HT1080 (cell line): ENCODE data around the gene METTL4. TPM values are rescaled to one million over a fixed set of nuclear protein-coding genes. Genes with fewer than 3 reads are reported as not detected.
A peak's percentile ranks its signal among the peaks of the same experiment; 100 is the strongest.
"Not testable (repeated sequence)": the region's sequence is repeated elsewhere in the genome, so short reads cannot be mapped to it uniquely, and the experiment has no call there.

Experiments used
- DNase-seq: peaks from one replicate; pipeline ENCODE4 v3.0.0-alpha.2; 2015; ENCODE audit warnings: low read depth
- total RNA-seq: library from RNA; depleted of rRNA; stranded (reverse); fragments of >200 nt; shearing (Covaris generic); gene quantifications from 2 replicates; pipeline ENCODE4 v1.2.3, GENCODE V29; 2014

Gene METTL4
- total RNA-seq, 1 experiment from 2014 or later: 4.5 TPM

DNA sequence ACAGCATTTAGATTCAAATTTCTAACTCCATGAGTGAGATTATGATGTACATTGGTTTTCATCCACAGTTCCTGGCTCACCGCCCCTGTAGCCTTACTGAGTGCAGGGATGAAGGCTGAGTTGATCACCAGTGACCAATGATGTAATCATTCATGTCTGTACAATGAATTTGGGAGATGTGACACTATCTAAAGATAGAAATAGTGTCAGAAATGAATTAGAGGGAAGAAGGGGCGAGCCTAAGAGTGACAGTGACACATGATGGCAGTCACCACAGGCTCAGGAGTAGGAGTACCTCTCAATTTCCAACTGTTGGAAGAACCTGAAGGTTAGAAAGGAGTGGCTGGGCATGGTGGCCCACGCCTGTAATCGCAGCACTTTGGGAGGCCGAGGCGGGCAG lies 3.2 kb downstream of the METTL4 start:
- no peak for DNase-seq

- no peak for DNase-seq
Measured at GRCh38 chr18:2564373-2564772, 6.9 kb downstream of the METTL4 start.

DNA sequence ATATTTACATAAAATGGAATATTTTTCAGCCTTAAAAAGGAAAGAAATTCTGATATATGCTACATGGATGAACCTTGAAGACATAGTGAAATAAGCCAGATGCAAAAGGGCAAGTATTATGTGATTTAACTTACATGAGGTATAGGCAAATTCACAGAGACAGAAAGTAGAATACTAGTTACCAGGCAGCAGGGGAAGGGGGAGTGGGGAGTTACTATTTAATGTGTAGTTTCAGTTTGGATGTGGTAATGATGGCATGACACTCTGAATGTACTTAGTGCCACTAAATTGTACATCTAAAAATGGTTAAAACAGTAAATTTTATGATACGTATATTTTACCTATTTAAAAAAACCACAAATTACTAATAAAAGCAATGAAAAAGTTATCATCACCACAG lies 12.1 kb downstream of the METTL4 start:
- no peak for DNase-seq

DNA sequence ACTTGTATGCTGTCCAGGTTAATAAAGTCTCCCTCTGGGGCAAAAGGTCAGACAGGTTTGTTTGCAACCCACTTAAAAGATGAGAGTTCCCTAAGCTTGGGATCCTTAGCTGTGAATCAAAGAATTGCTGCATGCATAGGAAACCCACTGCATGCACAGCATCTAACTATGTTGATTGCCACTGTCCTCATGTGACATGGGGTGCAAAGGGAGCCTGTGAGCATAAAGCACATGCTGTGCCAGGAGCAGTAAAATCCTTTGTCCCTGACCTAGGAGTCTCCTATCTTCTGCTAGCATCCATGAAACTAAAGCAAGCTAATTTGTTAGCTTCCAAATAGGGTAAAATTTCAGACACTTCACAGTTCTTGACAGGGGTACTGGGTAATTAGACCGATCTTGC lies 13.8 kb downstream of the METTL4 start:
- no peak for DNase-seq

DNA sequence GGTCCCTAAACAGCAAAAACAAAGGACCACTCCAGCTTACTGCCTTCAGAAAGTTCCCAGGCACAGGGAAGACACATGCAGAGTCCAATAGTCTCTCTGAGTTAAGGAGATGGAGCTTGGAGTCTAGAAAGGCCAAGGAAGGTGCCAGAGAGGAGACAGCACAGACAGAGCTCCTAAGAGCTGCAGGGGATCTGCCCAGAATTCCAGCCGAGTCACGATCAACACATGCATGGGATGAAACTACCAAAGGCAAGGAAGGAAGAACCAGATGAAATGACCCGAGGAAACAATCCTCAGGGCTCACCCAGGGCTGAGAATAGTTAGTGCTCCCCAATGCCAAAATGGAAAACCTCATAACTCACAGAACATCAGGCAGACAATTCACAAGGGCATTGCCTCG lies 15.4 kb downstream of the METTL4 start:
- DNase-seq: no peak

DNA sequence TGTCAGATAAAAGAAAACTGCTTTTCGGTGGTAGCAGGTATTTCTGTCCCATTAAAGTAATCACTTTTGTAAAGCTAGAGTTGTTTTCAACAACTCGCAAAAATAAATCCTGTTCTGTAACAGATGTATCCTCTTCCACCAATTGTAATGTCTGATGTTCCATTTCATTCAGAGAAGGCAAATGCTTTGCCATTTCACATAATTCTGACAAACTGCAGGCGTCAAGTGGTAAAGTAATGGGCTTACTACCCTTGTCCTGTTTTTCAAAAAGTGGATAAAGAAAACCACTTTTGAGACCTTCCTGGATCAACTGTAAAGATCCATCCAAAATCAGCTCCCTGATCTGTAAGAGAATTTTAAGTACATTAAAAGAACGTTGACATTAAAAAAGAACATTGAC lies 16.6 kb downstream of the METTL4 start:
- no peak for DNase-seq

DNA sequence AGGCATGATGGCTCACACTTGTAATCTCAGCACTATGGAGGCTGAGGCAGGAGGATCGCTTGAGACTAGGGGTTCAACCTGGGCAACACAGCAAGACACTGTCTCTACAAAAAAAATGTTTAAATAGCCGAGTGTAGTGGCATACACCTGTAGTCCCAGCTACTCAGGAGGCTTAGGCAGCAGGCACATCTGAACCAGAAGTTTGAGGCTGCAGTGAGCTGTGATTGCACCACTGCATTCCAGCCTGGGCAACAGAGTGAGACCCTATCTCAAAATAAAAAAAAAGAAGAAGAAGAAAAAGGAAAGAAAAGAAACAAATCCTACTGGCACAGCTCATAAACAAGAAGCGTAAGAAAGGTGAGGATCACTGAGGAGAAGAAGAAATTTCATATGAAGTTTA lies 19.9 kb downstream of the METTL4 start:
- DNase-seq: no peak

- DNase-seq: no peak
Measured at GRCh38 chr18:2549462-2549861, 21.8 kb downstream of the METTL4 start.

DNA sequence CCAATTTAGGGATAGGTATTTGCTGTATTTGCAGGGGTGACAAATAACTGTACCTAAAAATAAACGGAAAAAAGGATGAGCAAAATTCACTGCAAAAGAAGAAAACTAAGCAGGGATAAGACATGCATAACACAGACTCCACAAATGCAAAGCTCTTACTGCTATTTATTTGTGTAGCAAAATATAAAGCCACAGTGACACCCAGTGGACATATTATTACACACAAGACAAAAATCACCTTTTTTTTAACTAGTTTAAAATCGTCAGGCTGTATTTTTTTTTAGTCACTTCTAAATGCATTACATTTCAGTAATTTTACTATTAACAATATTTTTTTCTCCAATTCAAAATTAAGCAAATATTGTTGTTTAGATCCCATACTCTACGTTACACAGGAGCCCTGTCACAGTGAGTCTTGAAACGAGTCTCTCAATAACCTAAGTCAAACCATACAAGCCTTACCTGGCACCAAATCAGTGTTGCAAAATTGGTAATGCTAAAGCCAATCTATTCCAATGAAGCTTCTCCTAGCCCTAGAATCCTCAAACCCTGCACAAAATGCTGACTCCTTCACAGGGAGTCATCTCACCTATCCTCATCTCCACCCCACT lies 23.7 kb downstream of the METTL4 start:
- peak; percentile 25 for DNase-seq

GRCh38 chr18:2545155-2545554 lies 26.1 kb downstream of the METTL4 start:
- DNase-seq: no peak

- DNase-seq: not testable (repeated sequence)
Measured at GRCh38 chr18:2541925-2542563, 29.3 kb downstream of the METTL4 start.

DNA sequence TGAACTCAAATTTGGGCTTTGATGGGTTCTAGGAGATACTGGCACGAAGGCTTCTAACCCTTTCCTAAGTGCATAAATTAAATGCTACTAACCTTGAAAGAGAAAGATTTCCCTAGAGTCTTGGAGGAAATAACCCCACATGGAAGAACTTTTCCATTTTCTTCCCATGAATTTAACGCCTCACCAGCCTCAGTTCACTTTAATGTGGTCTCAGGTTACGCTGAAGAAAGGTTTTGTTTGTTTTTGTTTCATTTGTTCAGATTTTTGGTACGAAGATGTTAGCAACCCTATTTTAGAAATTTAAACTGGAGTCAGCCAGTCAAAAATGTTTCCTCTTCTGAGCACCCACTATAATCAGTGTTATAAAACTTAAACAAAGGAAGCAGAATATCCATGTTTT lies 30.7 kb downstream of the METTL4 start:
- no peak for DNase-seq

GRCh38 chr18:2538844-2539243 lies 32.5 kb downstream of the METTL4 start:
- DNase-seq: no peak

- no peak for DNase-seq
Measured at GRCh38 chr18:2538236-2538635, 33.1 kb downstream of the METTL4 start.

DNA sequence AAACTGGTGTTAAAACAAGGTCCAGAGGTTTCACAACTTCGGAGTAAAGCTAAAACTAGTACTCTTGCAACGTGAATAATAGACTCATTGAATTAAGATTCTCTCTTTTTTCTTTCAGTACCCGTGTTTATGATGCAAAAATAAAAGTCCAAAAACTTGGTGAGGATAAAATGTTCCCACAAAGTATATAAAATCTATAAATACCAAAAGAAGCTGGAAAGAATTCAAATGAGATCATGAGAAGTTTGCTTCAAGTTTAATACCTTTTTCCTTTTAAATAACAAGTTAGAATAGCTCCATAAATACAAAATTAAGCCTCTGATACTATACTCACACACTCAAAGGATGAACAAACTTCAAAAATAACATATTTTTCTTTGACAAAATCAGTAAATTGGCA lies 34.0 kb downstream of the METTL4 start:
- no peak for DNase-seq

DNA sequence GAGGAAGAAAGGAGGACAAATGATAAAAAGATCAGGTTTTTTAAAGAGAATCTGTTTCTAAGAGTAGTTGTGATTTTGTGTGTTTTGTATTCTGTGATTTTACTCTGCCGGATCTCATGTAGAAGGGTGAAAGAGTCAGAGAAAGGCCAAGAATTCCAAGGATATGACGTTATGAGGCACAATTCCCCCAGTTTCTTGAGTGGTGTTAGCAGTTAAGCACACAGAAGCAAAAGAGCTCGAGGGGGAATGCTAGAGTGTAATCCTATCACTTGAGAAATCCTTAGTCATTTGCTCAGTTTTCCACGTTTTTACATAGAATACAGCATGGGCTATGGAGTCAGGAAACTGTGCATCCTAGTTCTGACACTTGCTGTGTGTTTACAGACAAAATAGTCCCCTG lies 34.8 kb downstream of the METTL4 start:
- DNase-seq: peak; percentile 70

DNA sequence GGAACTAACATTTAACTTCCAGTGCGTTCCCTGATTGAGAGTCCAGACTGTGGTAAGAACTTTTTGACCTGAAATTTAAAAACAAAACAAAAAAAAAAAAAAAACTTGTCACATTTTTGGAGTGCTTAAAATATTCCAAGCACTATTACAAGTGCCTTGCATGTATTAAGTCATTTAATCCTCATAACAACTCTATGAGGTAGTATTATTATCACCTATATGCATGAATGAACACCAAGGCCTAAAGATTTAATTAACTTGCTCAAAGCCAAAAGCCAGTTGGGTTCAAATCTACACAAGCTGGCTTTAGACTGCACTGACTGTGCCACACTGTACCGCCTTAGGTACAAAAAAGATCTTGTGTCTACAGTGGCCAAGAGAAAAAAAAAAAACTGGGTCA lies 35.2 kb downstream of the METTL4 start:
- no peak for DNase-seq

DNA sequence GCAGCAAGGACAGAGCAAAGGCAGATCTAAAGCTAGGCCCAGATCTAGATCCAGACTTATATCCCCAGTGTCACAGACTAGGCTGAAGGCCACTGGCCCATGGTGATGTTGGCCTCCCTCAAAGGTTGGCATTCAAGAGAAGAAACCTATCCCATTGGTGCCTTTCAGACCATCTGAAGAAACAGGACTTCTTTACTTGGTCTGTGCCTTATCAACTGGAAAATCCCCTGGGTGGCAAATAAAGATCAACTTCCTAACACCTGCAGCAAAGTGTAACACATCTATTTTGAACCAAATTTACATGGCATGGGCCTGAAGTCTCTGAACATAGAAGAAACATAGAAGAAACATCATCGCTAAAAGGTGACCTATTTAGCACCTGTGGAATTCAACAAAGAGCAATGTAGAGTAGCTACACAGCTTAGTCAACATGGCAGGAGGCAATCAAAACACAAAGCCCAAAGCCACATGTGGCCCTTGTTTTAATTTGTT lies 35.8 kb downstream of the METTL4 start:
- DNase-seq: no peak

GRCh38 chr18:2534906-2535305 lies 36.4 kb downstream of the METTL4 start:
- DNase-seq: no peak

- no peak for DNase-seq
Measured at GRCh38 chr18:2532797-2533196, 38.5 kb downstream of the METTL4 start.

GRCh38 chr18:2531751-2532150 lies 39.6 kb downstream of the METTL4 start:
- DNase-seq: no peak

- DNase-seq: peak; percentile 68
Measured at GRCh38 chr18:2529154-2529553, 42.2 kb downstream of the METTL4 start.

DNA sequence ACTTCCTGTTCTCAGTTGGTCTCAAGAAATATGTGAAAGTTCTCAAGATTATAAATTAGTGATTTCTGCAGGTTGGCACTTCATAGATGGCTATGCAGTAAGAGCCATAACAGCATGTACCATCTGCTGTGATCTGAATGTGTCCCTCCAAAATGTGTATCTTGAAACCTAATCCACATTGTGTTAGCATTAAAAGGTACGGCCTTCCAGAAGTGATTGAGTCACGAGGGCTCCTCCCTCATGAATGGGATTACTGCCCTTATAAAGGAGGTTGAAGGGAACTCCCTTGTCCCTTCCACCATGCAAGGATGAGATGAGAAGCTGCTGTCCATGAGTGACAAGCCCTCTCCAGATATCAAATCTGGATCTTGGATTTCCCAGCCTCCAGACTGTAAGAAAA lies 45.0 kb downstream of the METTL4 start:
- DNase-seq: no peak
